A673 (cell line): Measurements from ENCODE around the gene MAP3K7. TPM values are rescaled to one million over a fixed set of nuclear protein-coding genes. Genes with fewer than 3 reads are reported as not detected.
A peak's percentile ranks its signal among the peaks of the same experiment; 100 is the strongest.

Source experiments
- BruUV-seq: library from RNA; stranded (reverse); fragments of 400-500 nt; replicated peaks from 2 replicates; lab custom pipeline; 2021; lab: Mats Ljungman, UMichigan
- CTCF ChIA-PET: fragments of 300-600 bp; sonication (Branson Sonifier 250); formaldehyde crosslinking; loops from one replicate; lab custom pipeline; 2022; ENCODE audit warnings: antibody characterized with exemption; lab: Charles Lee
- POLR2A ChIA-PET: fragments of 300-600 bp; sonication (Branson Sonifier 250); formaldehyde crosslinking; loops from one replicate; lab custom pipeline; 2022; ENCODE audit warnings: antibody characterized with exemption; ENCODE audit not compliant: low non-redundant PET; lab: Charles Lee
- DNase-seq: peaks from one replicate; pipeline ENCODE4 v3.0.0-alpha.2; 2015; ENCODE audit warnings: low spot score
- H3K27ac ChIP-seq: fragments of 200-600 bp; sonication (generic); 2 replicates; pipeline ENCODE4 v1.5.1; 2016; ENCODE audit warnings: mixed run types, low read depth, mild to moderate bottlenecking, mixed read lengths, antibody characterized with exemption, low read length; ENCODE audit not compliant: poor library complexity, severe bottlenecking
- H3K27me3 ChIP-seq: fragments of 200-600 bp; sonication (generic); replicated peaks from 2 replicates; pipeline ENCODE4 v1.6.1; 2017; ENCODE audit warnings: mixed run types, low read depth, mild to moderate bottlenecking, mixed read lengths, antibody characterized with exemption, low read length; ENCODE audit not compliant: insufficient read depth, poor library complexity
- H3K36me3 ChIP-seq: fragments of 200-600 bp; sonication (generic); 2 replicates; pipeline ENCODE4 v1.6.1; 2016; ENCODE audit warnings: mixed run types, mild to moderate bottlenecking, mixed read lengths, antibody characterized with exemption, low read length; ENCODE audit not compliant: insufficient read depth, poor library complexity, severe bottlenecking
- H3K4me1 ChIP-seq: fragments of 200-600 bp; sonication (generic); 2 replicates; pipeline ENCODE4 v1.6.1; 2017; ENCODE audit warnings: mixed run types, mild to moderate bottlenecking, mixed read lengths, antibody characterized with exemption, low read length; ENCODE audit not compliant: insufficient read depth, poor library complexity, severe bottlenecking
- H3K4me3 ChIP-seq: fragments of 200-600 bp; sonication (generic); 2 replicates; pipeline ENCODE4 v1.5.1; 2016; ENCODE audit warnings: low read depth, mixed run types, mild to moderate bottlenecking, mixed read lengths, low read length; ENCODE audit not compliant: poor library complexity, severe bottlenecking
- H3K9me3 ChIP-seq: fragments of 200-600 bp; sonication (generic); 2 replicates; pipeline ENCODE4 v1.6.1; 2016; ENCODE audit warnings: mixed run types, low read depth, mild to moderate bottlenecking, mixed read lengths, antibody characterized with exemption, low read length; ENCODE audit not compliant: poor library complexity, severe bottlenecking
- CTCF ChIP-seq: fragments of 300-800, 200-600 bp; sonication (generic); conservative IDR thresholded peaks from 2 replicates; pipeline ENCODE4 v1.5.1; 2017; ENCODE audit warnings: low read depth, mild to moderate bottlenecking, antibody characterized with exemption, low read length, moderate library complexity, mixed read lengths
- EZH2 ChIP-seq: fragments of 200-600 bp; sonication (generic); IDR thresholded peaks from 2 replicates; pipeline ENCODE4 v1.6.1; 2017; ENCODE audit warnings: borderline replicate concordance, low read depth, mild to moderate bottlenecking, mixed read lengths, antibody characterized with exemption, low read length; ENCODE audit not compliant: poor library complexity, severe bottlenecking
- intact Hi-C: fragments of 100-400 bp; cut with micrococcal nuclease; formaldehyde crosslinking; loops from one replicate; pipeline ENCODE4 v1.10.0; 2022; ENCODE audit not compliant: unreplicated experiment
- total RNA-seq: library from RNA; stranded (reverse); gene quantifications from 2 replicates; pipeline ENCODE4 v1.2.3, GENCODE V29; 2021

Gene MAP3K7
- total RNA-seq, 1 experiment from 2014 or later: 35.6 TPM

- intact Hi-C loops: loop anchor here (1.0 to 10.0 kb wide), 3 partner anchors 253 to 463 kb away; no protein-coding TSS in a partner anchor
- H3K27ac ChIP-seq: no peak overlapping the region
- H3K4me3 ChIP-seq: peak overlapping the region; percentile 67
- no peaks in the 10 kb centered on the region for H3K9me3 ChIP-seq
- H3K36me3 ChIP-seq: no peaks in the 10 kb centered on the region
- CTCF ChIA-PET: no interaction called here
- POLR2A ChIA-PET: no interaction called here
- no TSS peak for BruUV-seq
- H3K27me3 ChIP-seq: peaks cover 2% of the 10 kb centered on the region
- H3K4me1 ChIP-seq: peaks cover 10% of the 10 kb centered on the region
- no peak for DNase-seq
- TF ChIP-seq EZH2: no peak
- no peak; the same call in 1 of the 2 replicates for TF ChIP-seq CTCF
Observed at GRCh38 chr6:90611543-90612312, 24.9 kb upstream of the MAP3K7 start.

GRCh38 chr6:90610751-90611542 is 24.1 kb upstream of the MAP3K7 start:
- Histone ChIP-seq H3K27me3 (no peaks in the 10 kb centered on the region), H3K27ac (no peak overlapping the region), H3K4me3 (peak overlapping the region; percentile 67), H3K36me3 (no peaks in the 10 kb centered on the region), H3K9me3 (no peaks in the 10 kb centered on the region), H3K4me1 (peaks cover 10% of the 10 kb centered on the region)
- ChIA-PET CTCF (interaction anchor here (0.5 kb wide), 1 partner anchor 244 kb away, joined by 5 read pairs; no protein-coding TSS in a partner anchor), POLR2A (no interaction called here)
- BruUV-seq: no TSS peak
- intact Hi-C loops: loop anchor here (1.0 to 10.0 kb wide), 3 partner anchors 254 to 464 kb away; no protein-coding TSS in a partner anchor
- peak; percentile 56 for DNase-seq
- TF ChIP-seq CTCF: no peak
- TF ChIP-seq EZH2: no peak

GRCh38 chr6:90610301-90610750 is 23.5 kb upstream of the MAP3K7 start:
- Histone ChIP-seq H3K27me3 (no peaks in the 10 kb centered on the region), H3K9me3 (no peaks in the 10 kb centered on the region), H3K4me1 (peaks cover 10% of the 10 kb centered on the region), H3K27ac (no peak overlapping the region), H3K4me3 (peak overlapping the region; percentile 67), H3K36me3 (no peaks in the 10 kb centered on the region)
- no TSS peak for BruUV-seq
- intact Hi-C loops: loop anchor here (10.0 kb wide), 2 partner anchors 254 to 464 kb away; no protein-coding TSS in a partner anchor
- CTCF ChIA-PET: interaction anchor here (0.5 kb wide), 1 partner anchor 245 kb away, joined by 5 read pairs; no protein-coding TSS in a partner anchor
- POLR2A ChIA-PET: no interaction called here
- TF ChIP-seq CTCF (no peak), EZH2 (no peak)
- peak; percentile 34 for DNase-seq
